ENCODE results near the gene HS1BP3. TPM values are rescaled to one million over a fixed set of nuclear protein-coding genes. Genes with fewer than 3 reads are reported as not detected.
A peak's percentile ranks its signal among the peaks of the same experiment; 100 is the strongest.

HS1BP3 gene
- total RNA-seq, 3 donors from 2014 or later: 19.0 to 31.8 (median 25.9) TPM

GRCh38 chr2:20665243-20666004, 14.5 kb upstream of the HS1BP3 start:
- Histone ChIP-seq H3K27ac (no peak overlapping the region), H3K27me3 (peaks cover 0 to 81% of the 10 kb centered on the region in 2 donors), H3K4me1 (peaks cover 0 to 7% of the 10 kb centered on the region in 2 donors), H3K4me3 (peak overlapping the region; percentile 32 to 71 (median 49)), H3K36me3 (no peaks in the 10 kb centered on the region), H3K9me3 (no peaks in the 10 kb centered on the region)
- intact Hi-C loops (cut with DNase I; ENCODE audit: low total_unique reads): loop anchor here (10.0 kb wide), 1 partner anchor 299 kb away; no protein-coding TSS in a partner anchor
- DNase-seq (ENCODE audit: low spot score in 2 of 2): no peak
- no peak for TF ChIP-seq POLR2A (IDR thresholded peaks at IDR 0.05)
- no peak for TF ChIP-seq CTCF (IDR thresholded peaks at IDR 0.05)
- no peak for TF ChIP-seq POLR2AphosphoS5 (IDR thresholded peaks at IDR 0.05)

- Histone ChIP-seq H3K36me3 (no peaks in the 10 kb centered on the region), H3K4me1 (peaks cover 0 to 7% of the 10 kb centered on the region in 2 donors), H3K9me3 (no peaks in the 10 kb centered on the region), H3K4me3 (no peak overlapping the region), H3K27ac (no peak overlapping the region), H3K27me3 (peaks cover 0 to 73% of the 10 kb centered on the region in 2 donors)
- no peak for TF ChIP-seq CTCF (IDR thresholded peaks at IDR 0.05)
- no peak for TF ChIP-seq POLR2AphosphoS5 (IDR thresholded peaks at IDR 0.05)
- no peak for DNase-seq (ENCODE audit: low spot score in 2 of 2)
- intact Hi-C loops (cut with DNase I; ENCODE audit: low total_unique reads): loop anchor here (10.0 kb wide), 1 partner anchor 300 kb away; no protein-coding TSS in a partner anchor
These were observed 13.7 kb upstream of the HS1BP3 start for GRCh38 chr2:20664431-20665242.

- H3K4me1 ChIP-seq: peaks cover 0 to 7% of the 10 kb centered on the region in 2 donors
These were observed 13.1 kb upstream of the HS1BP3 start for GRCh38 chr2:20664071-20664390.

GRCh38 chr2:20663196-20664070, 12.5 kb upstream of the HS1BP3 start:
- intact Hi-C loops (cut with DNase I; ENCODE audit: low total_unique reads): loop anchor here (10.0 kb wide), 1 partner anchor 301 kb away; no protein-coding TSS in a partner anchor

More at GRCh38 chr2:20664071-20664390, 13.1 kb upstream of the HS1BP3 start:
- Histone ChIP-seq H3K36me3 (no peaks in the 10 kb centered on the region), H3K4me3 (no peak overlapping the region), H3K27ac (no peak overlapping the region), H3K27me3 (peaks cover 0 to 67% of the 10 kb centered on the region in 2 donors), H3K9me3 (no peaks in the 10 kb centered on the region)
- intact Hi-C loops (cut with DNase I; ENCODE audit: low total_unique reads): loop anchor here (10.0 kb wide), 1 partner anchor 301 kb away; no protein-coding TSS in a partner anchor
- no peak for DNase-seq (ENCODE audit: low spot score in 2 of 2)
- TF ChIP-seq POLR2A (IDR thresholded peaks at IDR 0.05) (no peak), CTCF (IDR thresholded peaks at IDR 0.05) (no peak), POLR2AphosphoS5 (IDR thresholded peaks at IDR 0.05) (no peak)

More at GRCh38 chr2:20663196-20664070, 12.5 kb upstream of the HS1BP3 start:
- Histone ChIP-seq H3K27ac (no peak overlapping the region), H3K9me3 (no peaks in the 10 kb centered on the region), H3K27me3 (peaks cover 0 to 61% of the 10 kb centered on the region in 2 donors), H3K36me3 (no peaks in the 10 kb centered on the region), H3K4me3 (no peak overlapping the region), H3K4me1 (peaks cover 0 to 7% of the 10 kb centered on the region in 2 donors)
- DNase-seq (ENCODE audit: low spot score in 2 of 2): no peak
- no peak for TF ChIP-seq CTCF (IDR thresholded peaks at IDR 0.05)
